Fibroblast of lung (primary cell): ENCODE results near the gene DISP3. TPM values are rescaled to one million over a fixed set of nuclear protein-coding genes. Genes with fewer than 3 reads are reported as not detected.

Experiments
- DNase-seq, 2 donors: peaks; one replicate each; pipeline versions ENCODE4 v3.0.0 to v3.0.0-alpha.2; 2010; ENCODE audit warnings: low read depth in 2 of 2
- H2AFZ ChIP-seq: 2 replicates; pipeline ENCODE4 v1.5.1; 2012; ENCODE audit warnings: low read length, control low read depth, inconsistent platforms
- H3K27ac ChIP-seq: 2 replicates; pipeline ENCODE4 v1.5.1; 2011; ENCODE audit warnings: low read length, control low read depth; ENCODE audit not compliant: insufficient read depth
- H3K27me3 ChIP-seq: 2 replicates; pipeline ENCODE4 v1.5.1; 2011; ENCODE audit warnings: mild to moderate bottlenecking, low read length; ENCODE audit not compliant: control insufficient read depth, insufficient read depth
- H3K36me3 ChIP-seq: 2 replicates; pipeline ENCODE4 v1.5.1; 2011; ENCODE audit warnings: low read length; ENCODE audit not compliant: control insufficient read depth, insufficient read depth
- H3K4me1 ChIP-seq: 2 replicates; pipeline ENCODE4 v1.5.1; 2011; ENCODE audit warnings: low read length; ENCODE audit not compliant: control insufficient read depth, insufficient read depth; ENCODE audit errors: extremely low read depth
- H3K4me2 ChIP-seq: 2 replicates; pipeline ENCODE4 v1.5.1; 2011; ENCODE audit warnings: low read length, control low read depth; ENCODE audit not compliant: insufficient read depth; ENCODE audit errors: extremely low read depth
- H3K4me3 ChIP-seq, 4 experiments: fragments of 200-600 bp in 1 of 4; sonication (generic) in 1 of 4; replicated peaks in 1 of 4; 2 replicates each; pipeline ENCODE4 v1.5.1; 2011 to 2016; ENCODE audit warnings: low read length in 4 of 4, low read depth in 3 of 4, mild to moderate bottlenecking in 3 of 4, control low read depth in 2 of 4, inconsistent platforms in 1 of 4, mixed read lengths in 1 of 4; ENCODE audit not compliant: insufficient read depth in 1 of 4; ENCODE audit errors: control extremely low read depth in 1 of 4
- H3K79me2 ChIP-seq: 2 replicates; pipeline ENCODE4 v1.5.1; 2012; ENCODE audit warnings: mild to moderate bottlenecking, low read length, inconsistent platforms; ENCODE audit not compliant: control insufficient read depth, insufficient read depth
- H3K9ac ChIP-seq: 2 replicates; pipeline ENCODE4 v1.5.1; 2011; ENCODE audit warnings: mild to moderate bottlenecking, low read length, control low read depth; ENCODE audit not compliant: insufficient read depth
- H3K9me3 ChIP-seq: 2 replicates; pipeline ENCODE4 v1.5.1; 2012; ENCODE audit warnings: low read depth, low read length; ENCODE audit not compliant: control insufficient read depth, insufficient read depth
- H4K20me1 ChIP-seq: 2 replicates; pipeline ENCODE4 v1.5.1; 2011; ENCODE audit warnings: low read length; ENCODE audit not compliant: control insufficient read depth, insufficient read depth; ENCODE audit errors: extremely low read depth
- EZH2 ChIP-seq: IDR thresholded peaks from 2 replicates; pipeline ENCODE4 v1.5.1; 2012; ENCODE audit warnings: low read length, control low read depth, mild to moderate bottlenecking; ENCODE audit errors: missing control alignments
- polyA plus RNA-seq, 2 donors: library from polyadenylated mRNA; depleted of rRNA in 1 of 2; stranded (reverse) in 1 of 2; unstranded in 1 of 2; fragments of >200 nt; gene quantifications; 2 replicates each; pipeline ENCODE4 v1.2.1, GENCODE V29; 2011 to 2012; ENCODE audit warnings: missing spikeins in 1 of 2
- total RNA-seq: library from RNA; depleted of rRNA; stranded (reverse); fragments of >200 nt; gene quantifications from 2 replicates; pipeline ENCODE4 v1.2.1, GENCODE V29; 2014
- TF ChIP-seq, protein P1 (sequence below), 2 donors: IDR thresholded peaks in 1 of 2; conservative IDR thresholded peaks in 1 of 2; 1 replicate in 1 of 2; 2 replicates in 1 of 2; pipeline ENCODE4 v1.5.1; 2011 to 2012; ENCODE audit warnings: low read length in 2 of 2, control low read depth in 1 of 2, inconsistent platforms in 1 of 2, low read depth in 1 of 2, mild to moderate bottlenecking in 1 of 2

Gene DISP3
- total and polyA plus RNA-seq, 2 donors (not counting 1 experiment from before 2014, with no cell fraction given) = 0.02 TPM; not detected in 1

- TF ChIP-seq EZH2 = no peak
- TF ChIP-seq, protein P1, sequence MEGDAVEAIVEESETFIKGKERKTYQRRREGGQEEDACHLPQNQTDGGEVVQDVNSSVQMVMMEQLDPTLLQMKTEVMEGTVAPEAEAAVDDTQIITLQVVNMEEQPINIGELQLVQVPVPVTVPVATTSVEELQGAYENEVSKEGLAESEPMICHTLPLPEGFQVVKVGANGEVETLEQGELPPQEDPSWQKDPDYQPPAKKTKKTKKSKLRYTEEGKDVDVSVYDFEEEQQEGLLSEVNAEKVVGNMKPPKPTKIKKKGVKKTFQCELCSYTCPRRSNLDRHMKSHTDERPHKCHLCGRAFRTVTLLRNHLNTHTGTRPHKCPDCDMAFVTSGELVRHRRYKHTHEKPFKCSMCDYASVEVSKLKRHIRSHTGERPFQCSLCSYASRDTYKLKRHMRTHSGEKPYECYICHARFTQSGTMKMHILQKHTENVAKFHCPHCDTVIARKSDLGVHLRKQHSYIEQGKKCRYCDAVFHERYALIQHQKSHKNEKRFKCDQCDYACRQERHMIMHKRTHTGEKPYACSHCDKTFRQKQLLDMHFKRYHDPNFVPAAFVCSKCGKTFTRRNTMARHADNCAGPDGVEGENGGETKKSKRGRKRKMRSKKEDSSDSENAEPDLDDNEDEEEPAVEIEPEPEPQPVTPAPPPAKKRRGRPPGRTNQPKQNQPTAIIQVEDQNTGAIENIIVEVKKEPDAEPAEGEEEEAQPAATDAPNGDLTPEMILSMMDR (conservative IDR thresholded peaks at IDR 0.05 in 1 of 2, IDR thresholded peaks at IDR 0.05 in 1 of 2; ENCODE audit: low read depth in 1 of 2, low read length in 2 of 2) = no peak
- H2AFZ ChIP-seq = no peak overlapping the region
- DNase-seq = no peak
These were observed 36.7 kb downstream of the DISP3 start for GRCh38 chr1:11515368-11516300.

DNA sequence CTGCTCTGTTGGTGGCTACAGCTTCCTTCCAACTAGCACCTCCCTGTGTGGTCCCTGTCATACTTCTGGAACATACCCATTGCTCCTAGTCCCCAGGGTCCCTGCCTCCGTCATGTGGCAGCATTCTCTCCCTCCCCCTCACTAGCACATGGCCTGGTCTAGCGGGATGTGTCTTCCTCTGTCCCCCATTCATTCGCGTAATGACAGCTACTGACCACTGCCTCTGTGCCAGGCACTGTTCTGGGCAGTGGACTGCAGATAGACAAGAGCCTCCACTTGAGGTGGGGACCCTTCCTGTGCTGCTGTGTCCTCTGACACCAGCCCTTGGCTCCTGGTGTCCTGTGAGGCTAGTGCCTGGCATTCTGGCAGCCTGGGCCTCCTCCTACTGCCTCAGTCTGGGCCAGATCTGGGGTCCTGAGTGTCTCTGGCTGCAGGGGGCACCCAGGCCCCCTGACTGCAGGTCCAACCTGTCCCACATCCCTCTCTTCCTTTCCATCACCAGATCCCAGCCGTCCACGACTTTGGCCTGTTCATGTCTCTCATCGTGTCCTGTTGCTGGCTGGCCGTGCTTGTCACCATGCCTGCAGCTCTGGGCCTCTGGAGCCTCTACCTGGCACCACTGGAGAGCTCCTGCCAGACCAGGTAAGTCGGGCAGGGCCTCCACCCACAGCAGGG lies 38.1 kb downstream of the DISP3 start:
- Histone ChIP-seq H3K36me3 (no peaks in the 10 kb centered on the region), H3K4me3 (no peak overlapping the region), H3K9ac (no peak overlapping the region), H3K27ac (no peak overlapping the region), H3K27me3 (no peaks in the 10 kb centered on the region), H3K4me1 (no peaks in the 10 kb centered on the region), H3K9me3 (no peaks in the 10 kb centered on the region), H3K4me2 (no peak overlapping the region), H3K79me2 (no peaks in the 10 kb centered on the region), H4K20me1 (no peaks in the 10 kb centered on the region), H2AFZ (no peak overlapping the region)
- no peak for DNase-seq
- no peak for TF ChIP-seq EZH2
- TF ChIP-seq, protein P1 (conservative IDR thresholded peaks at IDR 0.05 in 1 of 2, IDR thresholded peaks at IDR 0.05 in 1 of 2; ENCODE audit: low read depth in 1 of 2, low read length in 2 of 2) = no peak

More at GRCh38 chr1:11515368-11516300, 36.7 kb downstream of the DISP3 start:
- Histone ChIP-seq H4K20me1 (no peaks in the 10 kb centered on the region), H3K9ac (no peak overlapping the region), H3K27me3 (no peaks in the 10 kb centered on the region), H3K9me3 (no peaks in the 10 kb centered on the region), H3K4me2 (no peak overlapping the region), H3K4me3 (no peak overlapping the region), H3K36me3 (no peaks in the 10 kb centered on the region), H3K4me1 (no peaks in the 10 kb centered on the region), H3K27ac (no peak overlapping the region), H3K79me2 (no peaks in the 10 kb centered on the region)

- Histone ChIP-seq H3K79me2 (no peaks in the 10 kb centered on the region), H3K9ac (no peak overlapping the region), H3K4me2 (no peak overlapping the region), H3K36me3 (no peaks in the 10 kb centered on the region), H4K20me1 (no peaks in the 10 kb centered on the region), H3K27ac (no peak overlapping the region), H3K9me3 (no peaks in the 10 kb centered on the region), H3K4me3 (no peak overlapping the region), H3K27me3 (no peaks in the 10 kb centered on the region), H3K4me1 (no peaks in the 10 kb centered on the region), H2AFZ (no peak overlapping the region)
- DNase-seq = no peak
- TF ChIP-seq EZH2 = no peak
- TF ChIP-seq, protein P1 (conservative IDR thresholded peaks at IDR 0.05 in 1 of 2, IDR thresholded peaks at IDR 0.05 in 1 of 2; ENCODE audit: low read depth in 1 of 2, low read length in 2 of 2) = no peak
These were observed 39.2 kb downstream of the DISP3 start for GRCh38 chr1:11518016-11518701.
